DMS153 treated with DMSO at 0.1 percent for 48 hours (cell line): Measurements from ENCODE around the gene MBP.

Experiments
- DNase-seq: peaks from one replicate; lab custom pipeline; 2025; ENCODE audit not compliant: unreplicated experiment; lab: John Stamatoyannopoulos, UW

The MBP gene

GRCh38 chr18:77101410-77102258 is 30.9 kb downstream of the MBP start:
- no peak for DNase-seq

- DNase-seq = no peak
Observed at GRCh38 chr18:77100751-77101355, 31.7 kb downstream of the MBP start.

GRCh38 chr18:77099485-77100370 is 32.9 kb downstream of the MBP start:
- DNase-seq = no peak

- no peak for DNase-seq
Observed at GRCh38 chr18:77098538-77099174, 33.9 kb downstream of the MBP start.

- DNase-seq = no peak
Observed at GRCh38 chr18:77098029-77098428, 34.6 kb downstream of the MBP start.

GRCh38 chr18:77096936-77097886 is 35.4 kb downstream of the MBP start:
- DNase-seq = no peak

GRCh38 chr18:77095391-77096371 is 36.9 kb downstream of the MBP start:
- DNase-seq = no peak

GRCh38 chr18:77093586-77093985 is 39.0 kb downstream of the MBP start:
- DNase-seq = no peak

GRCh38 chr18:77093067-77093430 is 39.5 kb downstream of the MBP start:
- DNase-seq = no peak

- DNase-seq = no peak
Observed at GRCh38 chr18:77092104-77093066, 40.2 kb downstream of the MBP start.

GRCh38 chr18:77091366-77091765 is 41.2 kb downstream of the MBP start:
- no peak for DNase-seq

GRCh38 chr18:77090546-77091174 is 41.9 kb downstream of the MBP start:
- DNase-seq = no peak

- no peak for DNase-seq
Observed at GRCh38 chr18:77089723-77090285, 42.8 kb downstream of the MBP start.

GRCh38 chr18:77088963-77089722 is 43.4 kb downstream of the MBP start:
- DNase-seq = no peak

- no peak for DNase-seq
Observed at GRCh38 chr18:77087393-77088141, 45.0 kb downstream of the MBP start.
